Hematopoietic multipotent progenitor cell treated with erythropoietin and hydrocortisone succinate and interleukin-3 and kit ligand, for 17 days (in vitro differentiated cells): ENCODE measurements around the gene RSL24D1.

Experiments
- DNase-seq: peaks from one replicate; pipeline ENCODE4 v3.0.0-alpha.2; 2015; ENCODE audit warnings: low spot score

Gene RSL24D1

GRCh38 chr15:55196458-55197361, at the start of gene RSL24D1:
Gene RSL24D1 (minus strand): TSS chr15:55196941. CDS start chr15:55196890, 51 bp downstream.
- DNase-seq: peak; percentile 95

- no peak for DNase-seq
These were observed 48.3 kb upstream of the RSL24D1 start for GRCh38 chr15:55245059-55245458.

GRCh38 chr15:55241891-55242290, 45.1 kb upstream of the RSL24D1 start:
- no peak for DNase-seq

- no peak for DNase-seq
These were observed 44.4 kb upstream of the RSL24D1 start for GRCh38 chr15:55241186-55241585.

GRCh38 chr15:55240125-55240760, 43.5 kb upstream of the RSL24D1 start:
- no peak for DNase-seq

- no peak for DNase-seq
These were observed 42.8 kb upstream of the RSL24D1 start for GRCh38 chr15:55239440-55240124.

- no peak for DNase-seq
These were observed 42.1 kb upstream of the RSL24D1 start for GRCh38 chr15:55238877-55239276.

GRCh38 chr15:55237219-55238130, 40.7 kb upstream of the RSL24D1 start:
- DNase-seq: no peak

GRCh38 chr15:55235546-55236036, 38.9 kb upstream of the RSL24D1 start:
- DNase-seq: no peak

GRCh38 chr15:55234800-55235104, 38.0 kb upstream of the RSL24D1 start:
- DNase-seq: no peak

- DNase-seq: no peak
These were observed 37.5 kb upstream of the RSL24D1 start for GRCh38 chr15:55234104-55234799.

- no peak for DNase-seq
These were observed 34.7 kb upstream of the RSL24D1 start for GRCh38 chr15:55231455-55231854.

- no peak for DNase-seq
These were observed 34.2 kb upstream of the RSL24D1 start for GRCh38 chr15:55230953-55231352.

- no peak for DNase-seq
These were observed 33.4 kb upstream of the RSL24D1 start for GRCh38 chr15:55230051-55230670.

GRCh38 chr15:55226127-55226526, 29.4 kb upstream of the RSL24D1 start:
- no peak for DNase-seq

GRCh38 chr15:55224892-55225291, 28.2 kb upstream of the RSL24D1 start:
- no peak for DNase-seq

GRCh38 chr15:55222588-55222987, 25.8 kb upstream of the RSL24D1 start:
- no peak for DNase-seq

GRCh38 chr15:55221090-55222011, 24.6 kb upstream of the RSL24D1 start:
- no peak for DNase-seq

GRCh38 chr15:55220606-55221005, 23.9 kb upstream of the RSL24D1 start:
- DNase-seq: no peak

GRCh38 chr15:55218056-55218455, 21.3 kb upstream of the RSL24D1 start:
- DNase-seq: no peak
